Tibial artery (tissue), 4 donors: ENCODE measurements around the gene PRSS33.

ENCODE experiments used
- DNase-seq, 2 donors: peaks; one replicate each; pipeline ENCODE4 v3.0.0-alpha.2; 2019
- H3K27ac ChIP-seq, 2 donors: fragments of 200-600 bp; sonication (generic) in 1 of 2; 1 replicate in 1 of 2; 2 replicates in 1 of 2; pipeline ENCODE4 v1.5.1; 2018 to 2019; ENCODE audit warnings: mild to moderate bottlenecking in 1 of 2
- H3K27me3 ChIP-seq, 2 donors: fragments of 200-600 bp; sonication (generic) in 1 of 2; one replicate each; pipeline versions ENCODE4 v1.5.1 to v1.6.0; 2016 to 2019
- H3K36me3 ChIP-seq, 3 donors: fragments of 200-600 bp; sonication (generic) in 2 of 3; one replicate each; pipeline ENCODE4 v1.5.1; 2016 to 2019; ENCODE audit warnings: mild to moderate bottlenecking in 2 of 3
- H3K4me1 ChIP-seq, 4 donors: fragments of 200-600 bp; sonication (generic) in 2 of 4; 1 replicate in 3 of 4; 2 replicates in 1 of 4; pipeline ENCODE4 v1.5.1; 2016 to 2019
- H3K4me3 ChIP-seq, 2 donors: fragments of 200-600 bp; sonication (generic) in 1 of 2; 1 replicate in 1 of 2; 2 replicates in 1 of 2; pipeline ENCODE4 v1.5.1; 2018 to 2019; ENCODE audit warnings: mild to moderate bottlenecking in 2 of 2
- H3K9me3 ChIP-seq, 3 donors: fragments of 200-600 bp; sonication (generic) in 1 of 3; one replicate each; pipeline ENCODE4 v1.5.1; 2016 to 2019
- CTCF ChIP-seq, 2 experiments: fragments of 200-600 bp in 1 of 2; fragments of 450-650 bp in 1 of 2; IDR thresholded peaks; one replicate each; pipeline ENCODE4 v1.5.1; 2017 to 2019; ENCODE audit warnings: antibody characterized with exemption in 2 of 2, mild to moderate bottlenecking in 1 of 2, moderate library complexity in 1 of 2
- intact Hi-C: fragments of 100-400 bp; cut with DNase I; formaldehyde crosslinking; loops from one replicate; pipeline ENCODE4 v1.15.0; 2023; ENCODE audit warnings: low total_unique reads

Gene PRSS33

DNA sequence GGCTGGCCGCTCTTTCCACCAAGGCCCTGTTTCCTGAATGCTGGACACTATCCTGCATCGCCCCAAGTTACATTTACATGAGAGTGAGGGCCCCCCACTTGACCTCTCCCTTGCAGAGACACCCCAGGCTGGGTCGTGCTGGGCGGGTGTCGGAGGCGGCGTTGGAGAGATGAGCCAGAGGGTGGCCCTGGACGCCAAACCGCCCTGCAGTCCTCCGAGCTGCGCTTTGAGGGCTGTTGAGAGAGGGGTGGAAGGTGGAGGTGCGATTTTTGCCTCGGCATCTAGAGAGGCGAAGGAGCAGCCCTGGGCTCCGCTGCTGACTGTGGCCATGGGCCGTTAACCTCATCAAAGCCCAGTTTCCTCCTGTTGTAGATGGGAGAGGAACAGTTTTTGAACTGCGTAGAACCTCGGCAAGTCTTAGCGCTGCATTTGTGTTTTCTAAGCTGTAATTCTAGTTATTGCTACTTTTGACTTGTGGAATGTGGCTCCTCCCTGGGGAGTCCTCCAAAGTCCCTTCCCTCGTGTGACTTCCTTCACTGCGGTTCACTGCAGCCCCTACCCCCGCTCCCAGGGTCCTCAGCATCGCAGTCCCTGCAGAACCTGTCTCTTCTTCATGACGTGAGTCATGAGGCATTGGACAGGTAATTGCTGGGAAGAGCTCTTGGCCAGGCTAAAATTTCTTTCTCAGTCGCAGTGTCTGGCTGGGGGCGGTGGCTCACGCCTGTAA lies 9.3 kb downstream of the PRSS33 start:
- H3K9me3 ChIP-seq: no peaks in the 10 kb centered on the region
- peak overlapping the region; percentile 98 to 99 for H3K27ac ChIP-seq
- peaks cover 0 to 7% of the 10 kb centered on the region in 2 donors for H3K27me3 ChIP-seq
- H3K36me3 ChIP-seq: peaks cover 6 to 24% (median 12%) of the 10 kb centered on the region in 3 donors
- intact Hi-C loops: loop anchor here (2.0 kb wide), 1 partner anchor 25 kb away; the partner anchor contains the start of gene SRRM2
- peak; percentile 15 to 60 for DNase-seq
- TF ChIP-seq CTCF (IDR thresholded peaks at IDR 0.05): no peak
- peaks cover 0 to 35% (median 27%) of the 10 kb centered on the region in 4 donors for H3K4me1 ChIP-seq
- peak overlapping the region; percentile 77 to 83 for H3K4me3 ChIP-seq

DNA sequence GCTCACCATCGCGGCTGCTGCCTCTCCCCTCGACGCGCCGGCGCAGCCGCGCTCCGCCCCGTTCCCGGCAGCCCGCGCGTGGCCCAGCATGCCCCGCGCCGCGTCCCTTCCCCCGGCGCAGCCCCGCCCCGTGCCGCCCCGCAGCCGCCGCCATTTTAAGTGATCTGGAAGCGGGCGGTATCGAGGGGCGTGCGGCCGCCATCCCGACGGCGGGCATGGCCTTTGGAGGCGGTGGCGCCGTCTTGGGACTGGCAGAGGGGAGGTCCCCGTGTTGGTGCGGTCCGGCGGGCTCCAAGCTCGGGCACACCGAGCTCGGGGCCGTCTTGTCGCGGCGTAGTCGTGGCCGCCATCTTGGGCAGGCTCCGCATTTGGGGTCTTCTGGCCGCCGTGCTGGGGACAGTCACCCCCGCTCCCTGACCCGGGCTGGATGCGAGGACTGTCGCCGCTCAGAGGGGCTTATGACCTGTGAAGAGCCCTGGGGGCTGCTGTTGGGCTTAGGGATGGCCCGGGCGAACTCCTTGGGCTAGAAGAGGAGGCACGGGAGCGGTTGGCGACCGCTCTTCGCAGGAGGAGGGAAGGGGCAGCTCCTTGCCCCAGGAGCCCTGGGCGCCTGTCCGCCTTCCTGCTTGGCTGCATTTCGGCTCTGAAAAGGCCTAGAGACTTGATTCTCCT lies 10.0 kb downstream of the PRSS33 start, which contains the start of gene ELOB:
ELOB (minus strand) TSS at position 50 of the 672 bp plus-strand sequence; CDS start at position 9, 41 bp downstream.
- peak; percentile 84 to 93 for DNase-seq
- no peaks in the 10 kb centered on the region for H3K9me3 ChIP-seq
- intact Hi-C loops: loop anchor here (2.0 kb wide), 1 partner anchor 25 kb away; the partner anchor contains the start of gene SRRM2
- H3K4me3 ChIP-seq: peak within 1 kb of the TSS; percentile 77 to 83
- peaks cover 0 to under 1% of the 10 kb centered on the region in 2 donors for H3K27me3 ChIP-seq
- peak within 1 kb of the TSS; percentile 98 to 99 for H3K27ac ChIP-seq
- peaks cover 0 to 35% (median 27%) of the 10 kb centered on the region in 4 donors for H3K4me1 ChIP-seq
- peaks cover 6 to 31% (median 18%) of the 10 kb centered on the region in 3 donors for H3K36me3 ChIP-seq
- no peak for TF ChIP-seq CTCF (IDR thresholded peaks at IDR 0.05)

DNA sequence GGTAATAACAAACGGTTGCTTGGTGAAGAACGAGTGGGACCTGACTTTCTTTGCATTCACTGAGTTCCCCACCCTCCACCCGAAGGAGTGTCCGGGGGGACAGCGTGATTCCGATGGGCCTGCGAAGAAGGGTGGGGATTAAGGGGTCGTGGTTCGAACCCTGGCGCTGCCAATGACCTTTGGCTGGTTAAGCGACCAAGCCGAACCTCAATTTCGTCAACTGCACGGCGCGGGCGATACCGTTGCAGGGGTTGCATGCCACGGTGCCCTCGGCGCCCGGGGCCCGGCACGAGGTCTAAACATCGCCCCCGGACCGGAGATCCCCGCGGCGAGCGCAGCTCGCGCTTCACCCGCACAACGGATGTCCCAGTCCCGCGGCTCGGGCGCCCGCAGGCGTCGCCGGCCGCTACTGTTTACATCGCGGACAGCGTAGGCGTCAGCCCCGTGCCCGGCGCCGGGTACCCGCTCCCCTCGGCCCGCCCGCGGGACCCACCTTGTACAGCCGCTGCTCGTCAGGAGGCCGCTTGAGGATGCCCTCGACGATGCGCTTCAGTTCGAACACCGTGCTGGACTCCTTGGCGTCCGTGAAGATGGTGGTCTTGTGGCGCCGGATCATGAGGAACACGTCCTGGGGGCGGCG lies 10.7 kb downstream of the PRSS33 start:
- H3K27me3 ChIP-seq: no peaks in the 10 kb centered on the region
- peak overlapping the region; percentile 77 to 83 for H3K4me3 ChIP-seq
- H3K36me3 ChIP-seq: peaks cover 6 to 38% (median 25%) of the 10 kb centered on the region in 3 donors
- no peak for TF ChIP-seq CTCF (IDR thresholded peaks at IDR 0.05)
- no peaks in the 10 kb centered on the region for H3K9me3 ChIP-seq
- intact Hi-C loops: loop anchor here (2.0 kb wide), 1 partner anchor 24 kb away; the partner anchor contains the start of gene SRRM2
- H3K4me1 ChIP-seq: peaks cover 0 to 35% (median 27%) of the 10 kb centered on the region in 4 donors
- peak overlapping the region; percentile 98 to 99 for H3K27ac ChIP-seq
- DNase-seq: no peak

- Histone ChIP-seq H3K4me1 (peaks cover 0 to 35% (median 27%) of the 10 kb centered on the region in 4 donors), H3K36me3 (peaks cover 13 to 45% (median 31%) of the 10 kb centered on the region in 3 donors), H3K9me3 (no peaks in the 10 kb centered on the region), H3K4me3 (peak overlapping the region; percentile 77 to 83), H3K27me3 (no peaks in the 10 kb centered on the region), H3K27ac (peak overlapping the region; percentile 98 to 99)
- intact Hi-C loops: loop anchor here (2.0 kb wide), 1 partner anchor 23 kb away; the partner anchor contains the start of gene SRRM2
- no peak for DNase-seq
- TF ChIP-seq CTCF (IDR thresholded peaks at IDR 0.05): no peak
These were observed 11.4 kb downstream of the PRSS33 start for GRCh38 chr16:2775765-2776499.
